ENCODE data around the gene BORCS6.

GRCh38 chr17:8167526-8167925 lies 22.5 kb downstream of the BORCS6 start:
- TF ChIP-seq CTCF (IDR thresholded peaks at IDR 0.05; ENCODE audit: poor library complexity, severe bottlenecking) (no peak), EZH2 (IDR thresholded peaks at IDR 0.05; ENCODE audit: borderline replicate concordance, insufficient read depth, low read length, poor library complexity, severe bottlenecking) (no peak), POLR2AphosphoS5 (IDR thresholded peaks at IDR 0.05) (no peak)
